ENCODE data around the gene GJB3.

DNA sequence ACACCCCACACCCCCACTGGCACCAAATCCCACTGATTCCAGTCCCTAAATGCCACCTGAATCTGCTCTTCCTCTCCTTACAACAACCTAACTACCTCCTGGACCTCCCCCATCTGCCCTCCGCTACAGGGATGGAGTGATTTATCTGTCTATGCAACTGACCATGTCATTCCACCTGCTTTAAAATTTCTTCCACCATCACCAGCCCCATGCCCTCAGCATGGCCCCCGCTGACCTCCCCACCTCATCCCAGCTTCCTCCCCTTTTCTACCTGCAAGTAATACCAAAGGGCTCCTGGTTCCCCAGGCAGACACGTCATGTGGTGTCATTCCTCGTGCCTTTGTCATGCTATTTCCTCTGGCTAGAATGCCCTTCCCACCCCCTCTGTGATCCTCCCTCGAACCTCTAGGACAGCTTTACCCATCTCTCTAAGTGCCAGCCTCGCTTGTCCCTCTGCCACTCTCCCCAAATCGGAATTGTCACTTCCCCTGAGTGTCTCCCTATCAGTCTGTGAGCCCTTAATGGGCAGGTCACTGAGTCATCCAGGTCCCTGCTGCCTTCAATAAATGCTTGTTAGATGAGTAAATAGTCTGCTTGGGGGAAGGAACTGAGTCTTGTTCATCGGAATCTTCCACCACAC is 17.8 kb upstream of the GJB3 start:
- TF ChIP-seq GATA2 (IDR thresholded peaks at IDR 0.05; ENCODE audit: low read depth, low read length) (no peak), GATA3 (IDR thresholded peaks at IDR 0.05; ENCODE audit: low read depth, low read length) (no peak)
